Measurements from ENCODE around the gene SLC35D2. TPM values are rescaled to one million over a fixed set of nuclear protein-coding genes. Genes with fewer than 3 reads are reported as not detected.

SLC35D2 gene
- total and polyA plus RNA-seq, 4 donors, result 19.2 to 44.6 (median 27.5) TPM

DNA sequence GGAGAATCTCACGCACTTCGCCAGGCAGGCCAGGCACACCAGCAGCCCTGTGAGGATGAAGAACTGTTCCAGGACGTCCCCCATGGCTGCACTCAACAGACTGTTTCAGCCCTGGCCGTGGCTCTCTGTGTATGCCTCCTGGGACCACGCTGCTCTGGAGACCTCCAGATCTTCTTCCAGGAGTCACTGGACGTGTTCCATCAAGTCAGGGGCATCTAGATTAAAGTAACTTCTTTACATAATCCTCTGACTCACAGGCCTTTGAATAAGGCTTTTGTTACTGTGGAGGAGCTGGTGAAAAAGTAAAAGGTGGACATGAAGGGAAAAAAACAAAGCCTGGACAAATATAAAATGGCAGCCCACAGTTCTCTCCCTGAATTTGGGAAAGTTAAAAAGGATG, 81.5 kb downstream of the SLC35D2 start, which contains the start of gene HSD17B3:
TSS of gene HSD17B3 (minus strand) at position 156 of the 400 bp plus-strand sequence. CDS start at position 84, 72 bp downstream.
- 89% methylated on average over 6 of the region's 6 CpGs for WGBS
- H3K9me3 ChIP-seq (ENCODE audit: control insufficient read depth in 4 of 4, low read length in 3 of 4), result no peaks in the 10 kb centered on the region
- H3K4me1 ChIP-seq (ENCODE audit: control insufficient read depth in 4 of 4, insufficient read depth in 4 of 4, low read length in 3 of 4), result no peaks in the 10 kb centered on the region
- no peak within 1 kb of the TSS for H3K9ac ChIP-seq (ENCODE audit: low read depth in 1 of 2, low read length in 2 of 2)
- no peak within 1 kb of the TSS for H3K4me3 ChIP-seq (ENCODE audit: low read depth in 1 of 3, low read length in 3 of 3)
- H3K27ac ChIP-seq (ENCODE audit: low read depth in 1 of 2, low read length in 2 of 2), result no peak within 1 kb of the TSS
- H3K27me3 ChIP-seq (ENCODE audit: control insufficient read depth in 4 of 4, insufficient read depth in 4 of 4, low read length in 3 of 4), result no peaks in the 10 kb centered on the region
- no peaks in the 10 kb centered on the region for H3K36me3 ChIP-seq (ENCODE audit: control insufficient read depth in 4 of 4, insufficient read depth in 3 of 4, low read depth in 1 of 4, low read length in 3 of 4)
- DNase-seq (ENCODE audit: low spot score), result no peak
- TF ChIP-seq FOXA2 (IDR thresholded peaks at IDR 0.05) (no peak), JUND (IDR thresholded peaks at IDR 0.05) (no peak), FOXA1 (IDR thresholded peaks at IDR 0.05) (no peak), TAF1 (conservative IDR thresholded peaks at IDR 0.05) (no peak), NR2F2 (IDR thresholded peaks at IDR 0.05) (no peak), CTCF (IDR thresholded peaks at IDR 0.05; ENCODE audit: low read depth, low read length, missing input control) (no peak)

DNA sequence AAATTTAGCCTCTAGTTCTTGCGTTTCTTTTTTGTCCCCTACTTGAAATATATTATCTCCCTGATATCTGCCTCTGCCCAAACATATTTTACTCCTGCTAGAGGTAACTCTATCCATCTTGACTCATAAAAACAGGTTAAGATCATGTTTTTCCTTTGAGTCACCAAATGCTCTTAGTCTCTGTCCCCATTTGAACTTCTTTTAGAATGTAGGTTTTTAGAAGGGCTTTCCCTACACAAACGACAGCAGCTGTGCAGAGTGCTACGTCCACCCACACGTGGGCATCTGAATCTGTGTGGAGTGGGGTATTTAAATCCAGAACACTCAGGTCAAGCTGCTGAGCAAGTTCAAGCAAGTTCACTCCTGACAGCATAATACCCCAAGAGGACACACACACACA, 83.7 kb downstream of the SLC35D2 start:
- 90% methylated on average over 4 of the region's 4 CpGs for WGBS
- Histone ChIP-seq H3K36me3 (ENCODE audit: control insufficient read depth in 4 of 4, insufficient read depth in 3 of 4, low read depth in 1 of 4, low read length in 3 of 4) (no peaks in the 10 kb centered on the region), H3K9ac (ENCODE audit: low read depth in 1 of 2, low read length in 2 of 2) (no peak overlapping the region), H3K4me1 (ENCODE audit: control insufficient read depth in 4 of 4, insufficient read depth in 4 of 4, low read length in 3 of 4) (no peaks in the 10 kb centered on the region), H3K27me3 (ENCODE audit: control insufficient read depth in 4 of 4, insufficient read depth in 4 of 4, low read length in 3 of 4) (no peaks in the 10 kb centered on the region), H3K9me3 (ENCODE audit: control insufficient read depth in 4 of 4, low read length in 3 of 4) (peaks cover 0 to 2% (median 0%) of the 10 kb centered on the region in 4 donors), H3K4me3 (ENCODE audit: low read depth in 1 of 3, low read length in 3 of 3) (no peak overlapping the region), H3K27ac (ENCODE audit: low read depth in 1 of 2, low read length in 2 of 2) (no peak overlapping the region)
- no peak for DNase-seq (ENCODE audit: low spot score)
- TF ChIP-seq ATF3 (IDR thresholded peaks at IDR 0.05) (no peak), RXRA (IDR thresholded peaks at IDR 0.05) (no peak), JUND (IDR thresholded peaks at IDR 0.05) (no peak), CTCF (IDR thresholded peaks at IDR 0.05; ENCODE audit: low read depth, low read length, missing input control) (no peak), HNF4A (conservative IDR thresholded peaks at IDR 0.05) (no peak), YY1 (IDR thresholded peaks at IDR 0.05) (no peak), RAD21 (IDR thresholded peaks at IDR 0.05) (no peak), EGR1 (IDR thresholded peaks at IDR 0.05; ENCODE audit: low read depth in 2 of 2) (no peak), HNF4G (IDR thresholded peaks at IDR 0.05) (no peak), REST (IDR thresholded peaks at IDR 0.05) (no peak), GABPA (IDR thresholded peaks at IDR 0.05 in 1 of 2, conservative IDR thresholded peaks at IDR 0.05 in 1 of 2) (no peak), NR2F2 (IDR thresholded peaks at IDR 0.05) (no peak), FOXA2 (IDR thresholded peaks at IDR 0.05) (no peak), TAF1 (conservative IDR thresholded peaks at IDR 0.05) (no peak)
- TF ChIP-seq, protein P1, sequence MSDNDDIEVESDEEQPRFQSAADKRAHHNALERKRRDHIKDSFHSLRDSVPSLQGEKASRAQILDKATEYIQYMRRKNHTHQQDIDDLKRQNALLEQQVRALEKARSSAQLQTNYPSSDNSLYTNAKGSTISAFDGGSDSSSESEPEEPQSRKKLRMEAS (IDR thresholded peaks at IDR 0.05), result no peak
- TF ChIP-seq, protein P2, sequence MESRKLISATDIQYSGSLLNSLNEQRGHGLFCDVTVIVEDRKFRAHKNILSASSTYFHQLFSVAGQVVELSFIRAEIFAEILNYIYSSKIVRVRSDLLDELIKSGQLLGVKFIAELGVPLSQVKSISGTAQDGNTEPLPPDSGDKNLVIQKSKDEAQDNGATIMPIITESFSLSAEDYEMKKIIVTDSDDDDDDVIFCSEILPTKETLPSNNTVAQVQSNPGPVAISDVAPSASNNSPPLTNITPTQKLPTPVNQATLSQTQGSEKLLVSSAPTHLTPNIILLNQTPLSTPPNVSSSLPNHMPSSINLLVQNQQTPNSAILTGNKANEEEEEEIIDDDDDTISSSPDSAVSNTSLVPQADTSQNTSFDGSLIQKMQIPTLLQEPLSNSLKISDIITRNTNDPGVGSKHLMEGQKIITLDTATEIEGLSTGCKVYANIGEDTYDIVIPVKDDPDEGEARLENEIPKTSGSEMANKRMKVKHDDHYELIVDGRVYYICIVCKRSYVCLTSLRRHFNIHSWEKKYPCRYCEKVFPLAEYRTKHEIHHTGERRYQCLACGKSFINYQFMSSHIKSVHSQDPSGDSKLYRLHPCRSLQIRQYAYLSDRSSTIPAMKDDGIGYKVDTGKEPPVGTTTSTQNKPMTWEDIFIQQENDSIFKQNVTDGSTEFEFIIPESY (IDR thresholded peaks at IDR 0.05), result no peak
